HEK293 (cell line): ENCODE results near the gene AXIN1.

Experiments
- CTCF ChIP-seq: fragments of 450-650 bp; formaldehyde crosslinking; IDR thresholded peaks from 2 replicates; pipeline ENCODE4 v1.5.1; 2016; ENCODE audit warnings: missing biosample characterization, missing genetic modification characterization
- GFI1B ChIP-seq: fragments of 450-650 bp; formaldehyde crosslinking; IDR thresholded peaks from 2 replicates; pipeline ENCODE4 v1.5.1; 2016; ENCODE audit warnings: missing biosample characterization, missing genetic modification characterization
- KLF16 ChIP-seq: fragments of 450-650 bp; formaldehyde crosslinking; IDR thresholded peaks from 2 replicates; pipeline ENCODE4 v1.5.1; 2017; ENCODE audit warnings: missing biosample characterization, missing genetic modification characterization
- MZF1 ChIP-seq: fragments of 450-650 bp; formaldehyde crosslinking; IDR thresholded peaks from 2 replicates; pipeline ENCODE4 v1.5.1; 2017; ENCODE audit warnings: missing biosample characterization, missing genetic modification characterization, borderline replicate concordance
- PATZ1 ChIP-seq: fragments of 450-650 bp; formaldehyde crosslinking; IDR thresholded peaks from 2 replicates; pipeline ENCODE4 v1.5.1; 2016; ENCODE audit warnings: missing biosample characterization, missing genetic modification characterization
- PBX3 ChIP-seq: sonication (generic); formaldehyde crosslinking; IDR thresholded peaks from 2 replicates; pipeline ENCODE4 v1.8.1; 2022; ENCODE audit warnings: mild to moderate bottlenecking, moderate library complexity, missing genetic modification reagents
- PRDM4 ChIP-seq: fragments of 450-650 bp; formaldehyde crosslinking; IDR thresholded peaks from 2 replicates; pipeline ENCODE4 v1.5.1; 2017; ENCODE audit warnings: missing biosample characterization, missing genetic modification characterization
- TCF7L2 ChIP-seq: IDR thresholded peaks from 2 replicates; pipeline ENCODE4 v1.6.1; 2011; ENCODE audit warnings: low read depth, mild to moderate bottlenecking, inconsistent platforms, low read length, moderate library complexity, borderline replicate concordance
- ZBTB20 ChIP-seq: fragments of 450-650 bp; formaldehyde crosslinking; IDR thresholded peaks from 2 replicates; pipeline ENCODE4 v1.5.1; 2016; ENCODE audit warnings: missing biosample characterization, missing genetic modification characterization
- ZFP3 ChIP-seq: fragments of 450-650 bp; formaldehyde crosslinking; IDR thresholded peaks from 2 replicates; pipeline ENCODE4 v1.5.1; 2016; ENCODE audit warnings: low read depth, missing biosample characterization, missing genetic modification characterization
- ZNF211 ChIP-seq: fragments of 450-650 bp; formaldehyde crosslinking; IDR thresholded peaks from 2 replicates; pipeline ENCODE4 v1.5.1; 2016; ENCODE audit warnings: low read depth, missing biosample characterization, missing genetic modification characterization
- ZNF324 ChIP-seq: fragments of 450-650 bp; formaldehyde crosslinking; IDR thresholded peaks from 2 replicates; pipeline ENCODE4 v1.5.1; 2016; ENCODE audit warnings: missing biosample characterization, missing genetic modification characterization

GRCh38 chr16:247027-247426, 105.5 kb downstream of the AXIN1 start:
- TF ChIP-seq ZNF211 (no peak), CTCF (tag by site-specific recombination) (no peak), KLF16 (tag by site-specific recombination) (no peak), PBX3 (no peak), ZBTB20 (tag by site-specific recombination) (no peak), TCF7L2 (no peak), GFI1B (tag by site-specific recombination) (no peak), ZFP3 (tag by site-specific recombination) (no peak), MZF1 (tag by site-specific recombination) (no peak), PRDM4 (tag by site-specific recombination) (no peak), PATZ1 (tag by site-specific recombination) (no peak), ZNF324 (tag by site-specific recombination) (no peak)
